HG03045 (cell line): ENCODE measurements around the gene SCGN.

ENCODE experiments used
- ATAC-seq: cut with Tn5 transposase; IDR thresholded peaks from one replicate; pipeline ENCODE4 v1.9.1; 2021; ENCODE audit warnings: mild to moderate bottlenecking, moderate library complexity; ENCODE audit not compliant: unreplicated experiment

Gene SCGN, protein sequence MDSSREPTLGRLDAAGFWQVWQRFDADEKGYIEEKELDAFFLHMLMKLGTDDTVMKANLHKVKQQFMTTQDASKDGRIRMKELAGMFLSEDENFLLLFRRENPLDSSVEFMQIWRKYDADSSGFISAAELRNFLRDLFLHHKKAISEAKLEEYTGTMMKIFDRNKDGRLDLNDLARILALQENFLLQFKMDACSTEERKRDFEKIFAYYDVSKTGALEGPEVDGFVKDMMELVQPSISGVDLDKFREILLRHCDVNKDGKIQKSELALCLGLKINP

DNA sequence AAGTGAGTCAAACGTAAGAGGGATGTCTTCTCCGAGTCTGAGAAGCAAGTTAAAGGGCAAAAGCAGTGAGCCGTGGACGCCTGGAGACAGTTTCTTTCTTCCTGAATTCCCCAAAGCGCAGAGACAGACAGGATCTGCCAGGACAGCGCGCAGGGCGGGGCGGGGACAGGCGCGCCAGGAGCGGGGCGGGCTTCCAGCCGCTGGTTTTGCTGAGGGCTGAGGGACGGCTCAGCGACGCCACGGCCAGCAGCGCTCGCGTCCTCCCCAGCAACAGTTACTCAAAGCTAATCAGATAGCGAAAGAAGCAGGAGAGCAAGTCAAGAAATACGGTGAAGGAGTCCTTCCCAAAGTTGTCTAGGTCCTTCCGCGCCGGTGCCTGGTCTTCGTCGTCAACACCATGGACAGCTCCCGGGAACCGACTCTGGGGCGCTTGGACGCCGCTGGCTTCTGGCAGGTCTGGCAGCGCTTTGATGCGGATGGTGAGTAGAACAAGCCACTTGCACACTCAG is at the start of gene SCGN:
SCGN (plus strand) TSS at position 209 of the 509 bp plus-strand sequence; CDS start at position 398, 189 bp downstream.
- no peak for ATAC-seq

DNA sequence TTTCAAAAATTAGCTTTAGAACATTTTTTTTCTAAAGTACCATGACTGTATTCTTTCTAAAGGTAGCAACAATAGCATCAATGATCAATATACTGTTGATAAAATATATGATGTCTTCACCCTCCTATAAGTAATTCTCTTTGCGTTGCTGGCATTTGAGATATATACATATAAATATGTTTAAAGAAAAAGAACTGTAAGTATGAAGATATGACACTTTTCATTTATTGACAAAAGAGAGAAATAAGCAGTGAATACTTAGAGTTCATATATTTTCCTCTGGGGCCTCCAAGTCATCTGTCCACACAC is 49.4 kb upstream of the SCGN start:
- ATAC-seq, result no peak

DNA sequence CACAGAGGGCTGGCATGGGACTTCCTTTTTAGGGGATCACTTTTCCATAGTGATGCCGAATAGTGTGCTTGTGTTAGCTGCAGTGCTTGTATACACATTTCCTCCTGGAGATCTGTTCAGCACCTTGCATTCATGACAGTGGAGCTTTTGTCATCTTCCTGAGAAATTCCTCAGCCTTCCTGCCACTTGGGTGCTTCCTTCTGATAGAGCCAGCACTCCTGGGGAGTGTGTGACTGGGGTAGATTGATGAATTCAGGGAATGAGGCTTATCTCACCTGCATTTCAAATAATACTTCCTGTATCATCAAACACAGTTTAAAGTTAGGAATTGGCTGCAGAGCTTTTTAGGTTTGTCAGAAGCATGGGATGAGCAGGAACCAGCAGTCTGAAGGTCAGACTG is 48.8 kb upstream of the SCGN start:
- no peak for ATAC-seq

DNA sequence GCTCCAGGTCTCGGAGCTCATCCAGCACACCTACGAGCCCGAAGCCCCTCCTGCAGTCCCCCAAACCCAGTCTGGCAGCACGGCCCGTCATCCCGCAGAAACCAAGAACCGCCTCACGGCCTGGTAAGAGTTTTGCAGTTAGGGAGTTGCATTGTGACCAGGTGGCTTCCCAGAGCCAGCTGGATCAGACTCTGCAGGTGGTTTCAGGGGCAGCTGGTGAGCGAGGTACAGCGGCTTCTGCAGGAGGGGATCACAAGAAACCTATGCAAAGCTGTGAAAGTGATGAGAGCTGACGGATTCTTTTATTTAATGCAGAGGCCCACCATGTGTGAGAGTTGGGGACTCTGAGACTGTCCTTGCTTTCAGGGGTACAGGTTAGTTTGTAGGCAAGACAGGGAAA is 45.9 kb upstream of the SCGN start:
- no peak for ATAC-seq

DNA sequence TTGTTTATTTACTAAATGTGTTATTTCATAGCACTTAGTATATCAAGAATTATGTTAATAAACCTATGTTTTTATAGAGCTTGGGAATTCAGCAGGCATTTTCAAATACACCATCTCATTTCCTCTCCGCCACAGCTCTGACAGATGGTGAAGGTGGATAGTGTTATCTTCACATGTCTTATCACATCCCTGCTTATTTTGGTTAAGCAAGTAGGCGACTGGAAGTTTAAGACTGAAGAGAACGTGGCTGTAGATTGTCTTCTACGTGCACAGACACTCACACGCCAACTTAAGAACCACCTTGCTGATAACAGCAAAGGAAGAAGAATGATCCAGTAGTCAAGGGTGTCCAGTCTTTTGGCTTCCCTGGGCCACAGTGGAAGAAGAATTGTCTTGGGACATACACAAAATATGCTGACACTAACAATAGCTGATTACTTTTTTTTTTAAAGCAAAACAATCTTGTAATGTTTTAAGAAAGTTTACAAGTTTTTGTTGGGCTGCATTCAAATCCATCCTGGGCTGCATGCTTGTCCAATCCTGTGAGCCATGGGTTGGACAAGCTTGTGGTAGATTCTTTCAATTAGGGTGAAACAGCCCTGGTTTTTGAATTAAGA is 43.3 kb upstream of the SCGN start:
- ATAC-seq, result no peak

DNA sequence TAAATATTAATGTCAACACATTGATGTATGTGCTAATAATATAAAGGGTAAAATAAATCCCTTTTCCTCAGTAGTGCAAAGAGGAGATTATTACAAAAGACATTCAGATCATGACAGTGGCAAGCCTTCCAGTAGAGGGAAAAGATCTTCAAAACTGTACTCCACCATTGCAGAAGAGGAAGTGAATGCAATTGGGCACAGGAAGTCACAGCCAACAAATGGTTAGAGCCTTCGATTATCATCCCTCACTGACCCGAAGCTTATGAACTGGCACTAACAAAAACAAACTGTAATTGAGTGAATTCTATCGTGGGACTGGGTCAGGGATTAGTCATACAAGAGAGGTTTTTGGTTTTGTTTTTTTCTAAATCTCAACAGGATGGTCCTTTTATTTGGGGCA is 39.3 kb upstream of the SCGN start:
- ATAC-seq, result no peak

DNA sequence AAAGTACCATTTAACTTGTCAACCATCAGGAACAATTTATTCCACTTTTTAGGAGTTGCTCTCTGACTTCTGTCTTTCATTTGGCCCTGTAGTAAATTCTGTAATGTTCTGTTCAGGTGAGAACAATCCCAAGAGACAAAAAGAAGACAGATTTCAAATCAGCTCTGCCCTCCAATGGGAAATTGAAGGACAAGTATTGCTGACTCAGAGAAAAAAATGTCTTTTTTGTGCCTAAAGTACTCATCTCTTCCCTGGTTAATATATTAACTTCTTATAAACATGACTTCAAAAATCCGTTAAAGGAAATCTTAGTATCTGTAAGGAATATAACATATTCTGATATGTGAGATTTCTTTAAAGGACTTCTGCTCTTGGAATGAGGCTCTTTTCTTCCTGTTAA is 38.6 kb upstream of the SCGN start:
- ATAC-seq, result no peak

DNA sequence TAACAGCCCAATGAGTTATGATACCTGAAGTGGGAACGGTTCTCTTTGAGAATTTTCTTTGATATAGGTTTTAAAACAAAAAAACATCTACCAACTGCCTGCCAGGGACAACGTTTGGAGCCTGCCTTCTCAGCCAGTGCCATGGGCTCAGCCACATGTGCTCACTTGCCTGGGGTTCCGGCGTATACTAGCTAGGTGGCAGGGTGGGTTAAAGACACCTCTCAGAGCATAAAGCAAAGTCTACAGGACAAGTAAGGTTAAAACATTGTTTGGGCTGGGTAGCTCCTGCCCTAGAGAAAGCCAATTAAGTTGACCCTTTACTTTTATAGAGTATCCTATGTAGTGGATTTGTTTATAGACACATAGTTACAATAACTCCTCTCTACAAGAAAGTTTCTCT is 38.0 kb upstream of the SCGN start:
- ATAC-seq, result no peak

DNA sequence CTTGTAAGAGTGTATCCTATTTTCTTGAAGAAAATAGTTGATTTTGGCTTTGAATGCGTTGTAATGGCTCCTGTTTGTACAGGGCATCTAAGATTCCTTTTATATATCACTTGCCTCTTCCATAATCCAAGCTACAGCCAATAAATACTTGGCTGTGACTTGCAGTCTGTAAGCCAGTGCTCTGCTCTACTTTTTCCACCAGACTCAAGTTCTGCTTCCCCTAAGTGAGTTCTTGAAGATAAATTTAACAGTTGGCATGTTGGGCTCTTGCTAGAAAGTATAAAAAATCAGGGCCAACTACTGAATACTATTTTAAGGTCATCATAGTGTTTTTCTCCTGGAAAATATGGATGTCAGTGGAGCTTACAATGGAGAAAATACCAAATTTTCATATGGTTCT is 36.5 kb upstream of the SCGN start:
- ATAC-seq, result no peak

DNA sequence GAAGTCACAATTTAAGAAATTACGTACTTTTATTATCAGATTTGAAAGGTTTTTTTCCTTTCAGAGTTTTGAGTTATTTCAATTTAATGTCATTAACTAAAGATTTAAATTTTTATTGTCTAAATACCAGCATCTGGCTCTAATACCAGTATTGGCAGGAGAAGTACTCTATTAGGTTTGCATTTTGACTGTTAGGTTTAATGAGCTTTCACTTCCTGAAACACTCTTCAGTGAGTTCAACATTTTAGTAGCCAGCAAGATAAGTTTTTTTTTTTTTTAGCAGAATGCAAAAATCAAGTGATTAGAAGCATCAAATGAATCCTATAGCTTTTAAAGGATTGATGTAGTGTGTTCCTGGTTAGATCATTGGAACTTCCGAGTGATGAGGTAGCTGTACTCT is 34.0 kb upstream of the SCGN start:
- no peak for ATAC-seq

DNA sequence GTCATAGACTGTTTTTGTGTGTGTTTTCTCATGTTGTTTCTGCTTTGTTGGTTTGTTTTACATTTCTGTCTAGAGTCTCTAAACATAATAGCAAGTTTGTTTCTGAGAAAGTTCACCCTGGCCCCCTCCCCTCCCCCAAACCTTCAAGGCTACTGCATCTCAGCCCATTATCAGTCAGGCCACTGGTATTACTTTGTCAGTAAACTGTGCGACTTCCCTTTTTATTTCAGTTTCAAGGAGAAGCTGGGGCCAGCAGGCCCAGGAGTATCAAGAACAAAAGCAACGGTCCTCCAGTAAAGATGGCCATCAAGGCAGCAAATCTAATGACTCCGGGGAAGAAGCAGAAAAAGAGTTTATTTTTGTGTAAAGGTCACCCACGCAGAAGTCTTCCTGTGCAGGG is 32.8 kb upstream of the SCGN start:
- ATAC-seq, result no peak

DNA sequence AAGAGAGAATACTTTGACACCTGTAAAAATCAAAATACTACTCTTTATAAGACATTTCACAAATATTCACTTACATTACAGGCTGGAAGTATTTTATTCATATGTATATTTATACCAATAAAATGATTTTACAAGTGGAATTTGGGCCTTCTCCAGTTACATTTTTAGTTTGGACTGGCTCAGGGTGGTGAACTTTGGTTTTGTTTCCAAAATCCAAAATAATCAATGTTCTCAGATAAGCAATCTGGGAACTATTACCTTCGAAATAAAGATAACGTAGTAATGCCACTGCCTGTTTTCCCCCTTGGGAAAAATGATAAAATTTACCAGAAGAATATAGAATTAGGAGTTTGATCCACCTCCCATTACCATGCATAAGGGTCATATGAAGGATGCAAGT is 31.6 kb upstream of the SCGN start:
- no peak for ATAC-seq

DNA sequence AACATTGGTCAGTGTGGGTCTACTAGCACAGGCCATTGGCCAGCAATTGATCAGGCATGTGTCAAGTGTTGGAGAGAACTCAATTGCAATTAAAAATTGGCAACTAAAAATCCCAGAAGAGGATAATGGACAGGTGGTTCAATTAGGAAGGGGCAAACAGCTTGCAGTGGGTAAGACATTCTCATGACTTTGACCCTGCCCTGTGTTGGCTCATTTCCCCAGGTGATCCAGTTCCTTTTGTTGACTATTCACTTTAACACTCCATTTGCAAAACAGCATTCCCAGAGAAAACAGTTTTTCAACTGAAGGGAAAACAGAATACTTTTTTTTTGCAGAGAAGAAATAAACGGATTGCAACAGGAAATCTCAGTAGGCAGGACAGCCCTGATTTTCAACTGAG is 28.9 kb upstream of the SCGN start:
- no peak for ATAC-seq

DNA sequence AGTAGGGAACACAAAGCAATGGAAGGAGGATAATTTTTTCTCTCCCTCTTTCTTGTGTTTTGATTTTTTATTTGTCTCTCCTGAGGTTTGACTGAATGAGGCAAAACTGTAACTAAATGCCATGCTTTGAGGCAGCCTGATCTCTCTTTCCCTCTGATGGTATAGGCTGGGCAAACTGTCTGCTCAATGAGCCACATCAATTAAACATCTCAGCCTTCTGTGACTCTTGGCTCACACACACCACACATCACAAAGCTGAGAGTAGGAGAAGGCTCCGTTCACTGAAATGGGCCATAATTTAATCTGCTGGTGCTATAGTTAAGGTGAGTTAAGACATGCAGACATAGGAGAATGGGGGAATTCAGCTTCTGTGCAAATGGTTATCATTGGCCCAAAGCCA is 28.1 kb upstream of the SCGN start:
- ATAC-seq, result no peak

DNA sequence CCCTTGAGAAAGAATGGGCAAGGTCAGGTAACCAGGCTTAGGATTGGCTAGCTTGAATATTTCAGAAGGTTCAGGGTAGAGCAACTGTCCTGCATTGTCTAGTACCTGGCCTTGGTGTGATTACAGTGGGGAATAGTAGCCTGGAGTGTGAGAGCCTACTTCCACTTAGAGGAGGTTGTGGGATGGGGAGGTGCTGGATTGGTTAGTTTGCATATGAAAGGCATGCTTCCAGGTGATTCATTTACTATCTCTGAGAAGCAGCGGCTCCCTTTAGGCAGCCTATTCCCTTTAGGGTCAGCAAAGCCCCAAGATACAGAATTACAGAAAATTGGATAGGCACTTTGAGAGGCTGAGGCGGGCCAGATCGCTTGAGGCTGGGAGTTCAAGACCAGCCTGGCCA is 25.0 kb upstream of the SCGN start:
- no peak for ATAC-seq

DNA sequence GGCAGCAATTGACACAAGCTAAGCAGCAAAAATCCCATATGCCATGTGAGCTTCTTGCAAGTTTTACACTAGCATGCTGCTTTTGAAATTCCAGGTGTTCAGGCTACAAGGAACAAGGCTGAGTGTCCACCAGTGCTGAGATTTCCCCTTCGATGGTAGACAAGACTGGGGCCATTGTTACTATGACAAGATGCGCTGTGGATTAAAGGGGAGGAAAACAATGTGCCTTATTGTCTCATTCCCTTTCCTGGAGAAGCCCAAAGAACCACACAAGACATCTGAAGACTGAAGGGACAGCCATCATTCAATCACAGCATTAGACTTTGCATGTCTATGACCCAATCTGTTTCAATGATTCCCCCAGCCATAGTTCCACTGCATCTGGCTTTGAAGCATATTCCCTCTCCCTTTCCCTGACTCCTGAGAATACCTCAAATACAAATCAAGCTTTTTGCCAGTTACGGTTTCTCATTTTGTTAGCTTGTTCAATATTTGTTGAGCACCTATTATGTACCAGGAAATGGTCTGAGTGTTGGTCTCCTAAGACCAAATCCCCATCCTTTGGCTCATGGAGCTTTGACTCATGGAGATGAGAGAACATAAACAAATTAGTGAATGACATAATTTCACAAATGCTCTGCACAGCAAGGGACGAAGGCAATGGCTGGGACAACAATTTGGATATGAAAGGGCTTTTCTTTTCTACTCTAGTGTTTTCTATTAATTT is 23.4 kb upstream of the SCGN start:
- no peak for ATAC-seq

DNA sequence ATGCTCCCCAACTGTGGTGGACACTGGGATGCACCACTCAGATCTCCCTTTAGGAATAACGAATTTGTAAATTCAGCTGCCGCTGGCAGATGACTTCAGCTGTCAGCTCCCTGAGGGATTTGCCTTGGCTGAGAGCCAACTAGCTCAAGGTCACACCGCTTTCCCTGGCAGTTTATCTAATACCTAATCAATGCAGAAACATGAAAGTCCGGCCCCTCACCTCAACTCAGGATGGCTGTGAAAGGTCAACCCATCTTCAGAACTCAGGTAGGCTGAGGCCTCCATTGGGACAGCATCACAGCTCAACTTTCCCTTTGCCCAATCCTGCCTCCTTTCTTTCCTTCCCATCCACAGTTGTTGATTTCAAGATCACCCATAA is 22.8 kb upstream of the SCGN start:
- no peak for ATAC-seq

DNA sequence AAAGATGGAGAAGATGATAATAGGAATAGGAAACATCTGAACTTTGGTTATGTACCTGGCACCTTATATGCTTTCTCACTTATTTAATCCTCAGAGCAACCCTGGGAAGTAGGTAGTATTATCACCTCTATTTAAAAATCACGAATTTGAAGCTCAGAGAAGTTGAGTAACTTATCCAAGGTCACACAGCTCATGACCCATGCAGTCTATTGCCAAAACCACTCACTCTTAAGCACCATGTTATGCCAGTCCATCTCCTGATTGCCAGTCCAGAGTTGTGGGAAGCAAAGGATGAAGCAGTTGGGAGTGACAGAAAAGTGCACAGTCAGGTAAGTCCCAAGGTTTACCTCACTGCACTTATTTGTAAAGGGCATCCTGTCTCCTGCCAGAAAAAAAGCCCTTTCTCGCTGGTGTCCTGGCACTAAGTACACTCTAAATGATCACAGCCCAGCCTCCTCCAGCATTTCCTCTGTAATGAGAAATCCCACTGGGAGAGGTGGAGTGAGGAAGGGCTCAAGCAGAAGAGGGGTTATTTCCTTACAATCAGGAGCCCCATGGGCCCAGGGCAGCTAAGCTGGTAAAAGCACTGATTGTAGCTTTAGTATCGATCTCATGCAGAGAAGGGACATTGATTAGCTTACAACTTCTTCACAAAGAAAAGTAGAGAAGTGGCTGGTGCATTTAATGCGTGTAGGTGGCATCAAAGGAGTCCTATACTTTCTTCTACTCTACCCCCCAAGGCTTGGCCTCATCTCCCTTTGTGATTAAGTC is 21.3 kb upstream of the SCGN start:
- ATAC-seq, result no peak

DNA sequence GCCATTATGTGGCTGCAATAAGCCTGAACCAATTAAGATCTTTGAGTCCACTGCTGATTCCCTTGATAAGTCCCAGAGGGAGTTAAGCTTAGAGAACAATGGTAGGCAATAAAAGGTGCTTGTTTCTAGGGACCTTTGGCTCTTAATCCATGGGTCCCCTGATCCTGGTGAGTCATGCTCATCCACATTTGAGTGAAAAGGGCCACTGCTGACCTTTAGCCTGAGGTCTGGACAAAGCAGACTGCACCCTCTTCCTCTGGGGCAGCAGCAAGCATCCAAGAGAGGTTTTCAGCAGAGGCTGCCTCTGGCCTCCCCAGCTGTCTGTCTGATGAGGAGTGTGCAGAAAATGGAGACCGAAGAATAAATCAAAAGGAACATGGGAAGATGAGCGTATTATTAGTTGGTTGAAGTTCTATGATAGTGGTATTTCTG is 16.1 kb upstream of the SCGN start:
- ATAC-seq, result no peak

DNA sequence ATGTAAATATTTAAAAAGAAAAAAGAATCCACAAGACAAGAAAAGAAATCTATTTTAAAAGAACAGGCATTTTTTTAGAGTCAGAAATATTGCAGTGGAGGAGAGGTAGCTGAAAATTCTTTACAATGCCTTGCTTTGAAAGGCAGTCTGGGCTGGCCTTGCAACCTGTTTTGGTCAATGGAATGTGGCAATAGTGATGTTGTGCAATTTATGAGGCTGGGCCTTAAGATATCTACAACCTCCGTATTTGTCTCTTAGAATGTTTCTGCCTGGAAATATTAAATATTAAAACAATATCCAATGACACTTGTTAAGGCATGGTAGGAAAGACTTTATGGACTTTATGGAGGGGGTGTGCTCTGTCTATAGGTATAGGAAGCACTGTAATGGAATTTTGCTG is 14.8 kb upstream of the SCGN start:
- ATAC-seq, result no peak

DNA sequence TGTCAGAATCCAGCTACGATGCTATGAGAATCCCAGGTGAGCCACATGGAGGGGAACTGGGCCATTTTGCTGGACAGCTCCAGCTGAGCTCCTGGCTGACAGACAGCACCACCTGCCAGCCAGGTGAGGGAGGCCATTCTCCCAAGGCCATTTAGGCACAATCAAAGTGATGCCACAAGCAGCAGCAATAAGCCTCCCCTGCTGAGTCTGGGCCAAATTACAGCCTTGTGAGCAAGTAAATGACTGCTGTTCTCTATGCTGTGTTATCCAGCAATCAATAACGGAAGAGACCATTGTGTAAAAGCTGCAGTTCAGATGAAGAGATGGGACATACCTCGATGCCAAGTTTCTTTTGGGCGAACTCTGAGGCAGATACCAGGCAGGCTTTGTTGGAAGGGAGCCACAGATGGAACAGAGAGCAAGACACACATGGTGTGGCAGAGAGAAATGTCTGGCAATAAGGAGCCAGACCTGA is 14.0 kb upstream of the SCGN start:
- ATAC-seq, result no peak
